Measurements from ENCODE around the gene PATE2.

- TF ChIP-seq, protein P1, sequence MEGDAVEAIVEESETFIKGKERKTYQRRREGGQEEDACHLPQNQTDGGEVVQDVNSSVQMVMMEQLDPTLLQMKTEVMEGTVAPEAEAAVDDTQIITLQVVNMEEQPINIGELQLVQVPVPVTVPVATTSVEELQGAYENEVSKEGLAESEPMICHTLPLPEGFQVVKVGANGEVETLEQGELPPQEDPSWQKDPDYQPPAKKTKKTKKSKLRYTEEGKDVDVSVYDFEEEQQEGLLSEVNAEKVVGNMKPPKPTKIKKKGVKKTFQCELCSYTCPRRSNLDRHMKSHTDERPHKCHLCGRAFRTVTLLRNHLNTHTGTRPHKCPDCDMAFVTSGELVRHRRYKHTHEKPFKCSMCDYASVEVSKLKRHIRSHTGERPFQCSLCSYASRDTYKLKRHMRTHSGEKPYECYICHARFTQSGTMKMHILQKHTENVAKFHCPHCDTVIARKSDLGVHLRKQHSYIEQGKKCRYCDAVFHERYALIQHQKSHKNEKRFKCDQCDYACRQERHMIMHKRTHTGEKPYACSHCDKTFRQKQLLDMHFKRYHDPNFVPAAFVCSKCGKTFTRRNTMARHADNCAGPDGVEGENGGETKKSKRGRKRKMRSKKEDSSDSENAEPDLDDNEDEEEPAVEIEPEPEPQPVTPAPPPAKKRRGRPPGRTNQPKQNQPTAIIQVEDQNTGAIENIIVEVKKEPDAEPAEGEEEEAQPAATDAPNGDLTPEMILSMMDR (IDR thresholded peaks at IDR 0.05), result no peak
- TF ChIP-seq POLR2A (IDR thresholded peaks at IDR 0.05), result no peak
Measured at GRCh38 chr11:125777309-125777708, 1.3 kb downstream of the PATE2 start.
